ENCODE results near the gene SIPA1L3. TPM values are rescaled to one million over a fixed set of nuclear protein-coding genes. Genes with fewer than 3 reads are reported as not detected.

SIPA1L3 gene
- total and polyA plus RNA-seq, 2 of the 13 experiments (the other 11 are each of a cell fraction or from before 2014, with no cell fraction given): 5.5 to 7.7 TPM

GRCh38 chr19:37957176-37957575, 50.2 kb downstream of the SIPA1L3 start (continued):
- TF ChIP-seq IRF9 (CRISPR knock-in tag; IDR thresholded peaks at IDR 0.05; ENCODE audit: borderline replicate concordance): no peak
- TF ChIP-seq ARID5B (CRISPR knock-in tag; IDR thresholded peaks at IDR 0.05): no peak

GRCh38 chr19:37959665-37960114, 52.7 kb downstream of the SIPA1L3 start:
- ChIA-PET CTCF (ENCODE audit: low intra/inter-chr PET ratio, low total read pairs) (no interaction called here), POLR2A (no interaction called here)
- Histone ChIP-seq H3K9me3 (ENCODE audit: low read length) (peaks cover 5% of the 10 kb centered on the region; the same call in 1 of the 2 replicates), H3K36me3 (replicated peaks in 1 of 2; ENCODE audit: control insufficient read depth in 1 of 2, insufficient read depth in 2 of 2, low read length in 2 of 2) (no peaks in the 10 kb centered on the region), H3K27me3 (ENCODE audit: control insufficient read depth in 1 of 2, insufficient read depth in 2 of 2, low read length in 2 of 2) (no peaks in the 10 kb centered on the region), H3K4me2 (ENCODE audit: low read depth, low read length) (no peak overlapping the region), H4K20me1 (ENCODE audit: insufficient read depth, low read length) (no peaks in the 10 kb centered on the region; the same call in 1 of the 2 replicates), H3K4me1 (ENCODE audit: insufficient read depth, low read length) (peaks cover 16% of the 10 kb centered on the region), H3K9ac (ENCODE audit: insufficient read depth, low read depth, low read length) (no peak overlapping the region), H3K79me2 (ENCODE audit: insufficient read depth, low read length) (peaks cover 16% of the 10 kb centered on the region), H3K4me3 (replicated peaks in 1 of 3; ENCODE audit: insufficient read depth in 1 of 3, low read depth in 2 of 3, low read length in 3 of 3) (no peak overlapping the region), H2AFZ (ENCODE audit: low read length) (no peak overlapping the region), H3K27ac (ENCODE audit: extremely low read length, insufficient read depth, low read length) (no peak overlapping the region)
- no TSS peak for BruUV-seq (replicated peaks)
- no peak for ATAC-seq
- in situ Hi-C loops (cut with HindIII; ENCODE audit: extremely low pct_ligation_motif_present, low pct_unique_long_range_greater_than_20kb) (no loop called here), intact Hi-C loops (cut with micrococcal nuclease; ENCODE audit: unreplicated experiment) (no loop called here)
- DNase-seq (ENCODE audit: low spot score): no peak
- WGBS (ENCODE audit: low lambda C conversion rate): 95% methylated on average over 3 of the region's 3 CpGs
- FAIRE-seq: no peak
- TF ChIP-seq CHD2 (IDR thresholded peaks at IDR 0.05; ENCODE audit: low read depth, low read length) (no peak), ZNF230 (CRISPR knock-in tag; IDR thresholded peaks at IDR 0.05) (no peak), KMT2B (CRISPR knock-in tag; IDR thresholded peaks at IDR 0.05) (no peak), ZNF766 (CRISPR knock-in tag; IDR thresholded peaks at IDR 0.05; ENCODE audit: borderline replicate concordance) (no peak), ATF2 (CRISPR knock-in tag; IDR thresholded peaks at IDR 0.05) (no peak), SETDB1 (CRISPR knock-in tag; IDR thresholded peaks at IDR 0.05; ENCODE audit: borderline replicate concordance) (no peak), RNF2 (conservative IDR thresholded peaks at IDR 0.05; ENCODE audit: low read depth) (no peak), SMC3 (IDR thresholded peaks at IDR 0.05; ENCODE audit: low read length) (no peak), TMF1 (CRISPR knock-in tag; IDR thresholded peaks at IDR 0.05; ENCODE audit: low read depth) (no peak), ZBTB46 (CRISPR knock-in tag; IDR thresholded peaks at IDR 0.05; ENCODE audit: borderline replicate concordance) (no peak), FOXC1 (CRISPR knock-in tag; IDR thresholded peaks at IDR 0.05; ENCODE audit: borderline replicate concordance) (no peak)
